ENCODE measurements around the gene DPM1.

The DPM1 gene

GRCh38 chr20:50957798-50958614, at the start of gene DPM1:
Gene DPM1, minus strand, starts transcription at chr20:50958532. Its CDS starts 9 bp downstream, at chr20:50958523.
- no peak for TF ChIP-seq CTCF (IDR thresholded peaks at IDR 0.05)

- TF ChIP-seq CTCF (IDR thresholded peaks at IDR 0.05): no peak
Observed at GRCh38 chr20:51005214-51005613, 46.9 kb upstream of the DPM1 start.

- no peak for TF ChIP-seq CTCF (IDR thresholded peaks at IDR 0.05)
Observed at GRCh38 chr20:51004781-51005180, 46.4 kb upstream of the DPM1 start.

GRCh38 chr20:51004305-51004727, 46.0 kb upstream of the DPM1 start:
- TF ChIP-seq CTCF (IDR thresholded peaks at IDR 0.05): no peak

GRCh38 chr20:51003753-51004152, 45.4 kb upstream of the DPM1 start:
- TF ChIP-seq CTCF (IDR thresholded peaks at IDR 0.05): no peak

GRCh38 chr20:51002633-51003032, 44.3 kb upstream of the DPM1 start:
- no peak for TF ChIP-seq CTCF (IDR thresholded peaks at IDR 0.05)

GRCh38 chr20:51001430-51002265, 43.3 kb upstream of the DPM1 start:
- TF ChIP-seq CTCF (IDR thresholded peaks at IDR 0.05): no peak
